HL-60 (cell line): Measurements from ENCODE around the gene BHLHE41.

ENCODE experiments used
- DNase-seq, 2 experiments: peaks; one replicate each; pipeline ENCODE4 v3.0.0-alpha.2; 2010 to 2020; ENCODE audit warnings: low read depth in 1 of 2, low spot score in 1 of 2
- H3K27ac ChIP-seq: fragments of 250-450 bp; sonication (Bioruptor Pico); replicated peaks from 2 replicates; pipeline ENCODE4 v1.5.1; 2020; ENCODE audit warnings: mild to moderate bottlenecking, moderate library complexity
- H3K27me3 ChIP-seq: fragments of 250-450 bp; sonication (Bioruptor Pico); 2 replicates; pipeline ENCODE4 v1.5.1; 2021; ENCODE audit warnings: mild to moderate bottlenecking, moderate library complexity; ENCODE audit not compliant: insufficient read depth, poor library complexity, severe bottlenecking
- H3K4me3 ChIP-seq: replicated peaks from 2 replicates; pipeline ENCODE4 v1.5.1; 2011; ENCODE audit warnings: mild to moderate bottlenecking, control low read depth, low read length; ENCODE audit not compliant: insufficient read depth
- CTCF ChIP-seq: IDR thresholded peaks from one replicate; pipeline ENCODE4 v1.5.1; 2011; ENCODE audit warnings: low read length, control low read depth, inconsistent platforms; ENCODE audit not compliant: insufficient read depth
- GABPA ChIP-seq: IDR thresholded peaks from 2 replicates; pipeline ENCODE4 v1.6.1; 2012; ENCODE audit warnings: low read depth
- POLR2AphosphoS5 ChIP-seq: IDR thresholded peaks from 2 replicates; pipeline ENCODE4 v1.6.1; 2012; ENCODE audit warnings: low read depth
- SPI1 ChIP-seq: IDR thresholded peaks from 2 replicates; pipeline ENCODE4 v1.6.1; 2012; ENCODE audit warnings: low read depth, mild to moderate bottlenecking, borderline replicate concordance
- TF ChIP-seq, protein P1 (sequence below): IDR thresholded peaks from 2 replicates; pipeline ENCODE4 v1.6.1; 2012; ENCODE audit warnings: low read depth; ENCODE audit not compliant: insufficient replicate concordance

The BHLHE41 gene

DNA sequence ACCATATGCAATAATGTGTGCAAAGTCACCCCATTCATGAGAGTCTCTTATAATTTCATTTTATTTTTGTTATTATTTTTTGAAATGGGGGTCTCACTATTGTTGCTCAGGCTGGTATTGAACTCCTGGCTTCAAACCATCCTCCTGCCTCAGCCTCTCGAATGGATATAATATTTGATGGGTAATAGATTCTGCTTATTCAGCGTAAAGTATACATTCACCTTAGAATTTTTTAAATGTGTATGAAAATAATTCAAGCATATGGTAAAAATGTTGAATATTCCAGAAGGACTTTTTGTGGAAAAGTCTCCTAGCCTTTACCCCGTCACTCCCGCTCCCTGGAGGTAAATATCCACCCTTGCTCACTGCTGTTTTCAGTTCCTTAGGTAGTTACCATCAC lies 47.2 kb upstream of the BHLHE41 start:
- Histone ChIP-seq H3K27me3 (no peaks in the 10 kb centered on the region), H3K27ac (no peak overlapping the region), H3K4me3 (no peak overlapping the region)
- DNase-seq = no peak
- TF ChIP-seq CTCF (no peak), SPI1 (no peak), POLR2AphosphoS5 (no peak), GABPA (no peak)
- TF ChIP-seq, protein P1, sequence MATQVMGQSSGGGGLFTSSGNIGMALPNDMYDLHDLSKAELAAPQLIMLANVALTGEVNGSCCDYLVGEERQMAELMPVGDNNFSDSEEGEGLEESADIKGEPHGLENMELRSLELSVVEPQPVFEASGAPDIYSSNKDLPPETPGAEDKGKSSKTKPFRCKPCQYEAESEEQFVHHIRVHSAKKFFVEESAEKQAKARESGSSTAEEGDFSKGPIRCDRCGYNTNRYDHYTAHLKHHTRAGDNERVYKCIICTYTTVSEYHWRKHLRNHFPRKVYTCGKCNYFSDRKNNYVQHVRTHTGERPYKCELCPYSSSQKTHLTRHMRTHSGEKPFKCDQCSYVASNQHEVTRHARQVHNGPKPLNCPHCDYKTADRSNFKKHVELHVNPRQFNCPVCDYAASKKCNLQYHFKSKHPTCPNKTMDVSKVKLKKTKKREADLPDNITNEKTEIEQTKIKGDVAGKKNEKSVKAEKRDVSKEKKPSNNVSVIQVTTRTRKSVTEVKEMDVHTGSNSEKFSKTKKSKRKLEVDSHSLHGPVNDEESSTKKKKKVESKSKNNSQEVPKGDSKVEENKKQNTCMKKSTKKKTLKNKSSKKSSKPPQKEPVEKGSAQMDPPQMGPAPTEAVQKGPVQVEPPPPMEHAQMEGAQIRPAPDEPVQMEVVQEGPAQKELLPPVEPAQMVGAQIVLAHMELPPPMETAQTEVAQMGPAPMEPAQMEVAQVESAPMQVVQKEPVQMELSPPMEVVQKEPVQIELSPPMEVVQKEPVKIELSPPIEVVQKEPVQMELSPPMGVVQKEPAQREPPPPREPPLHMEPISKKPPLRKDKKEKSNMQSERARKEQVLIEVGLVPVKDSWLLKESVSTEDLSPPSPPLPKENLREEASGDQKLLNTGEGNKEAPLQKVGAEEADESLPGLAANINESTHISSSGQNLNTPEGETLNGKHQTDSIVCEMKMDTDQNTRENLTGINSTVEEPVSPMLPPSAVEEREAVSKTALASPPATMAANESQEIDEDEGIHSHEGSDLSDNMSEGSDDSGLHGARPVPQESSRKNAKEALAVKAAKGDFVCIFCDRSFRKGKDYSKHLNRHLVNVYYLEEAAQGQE = no peak

DNA sequence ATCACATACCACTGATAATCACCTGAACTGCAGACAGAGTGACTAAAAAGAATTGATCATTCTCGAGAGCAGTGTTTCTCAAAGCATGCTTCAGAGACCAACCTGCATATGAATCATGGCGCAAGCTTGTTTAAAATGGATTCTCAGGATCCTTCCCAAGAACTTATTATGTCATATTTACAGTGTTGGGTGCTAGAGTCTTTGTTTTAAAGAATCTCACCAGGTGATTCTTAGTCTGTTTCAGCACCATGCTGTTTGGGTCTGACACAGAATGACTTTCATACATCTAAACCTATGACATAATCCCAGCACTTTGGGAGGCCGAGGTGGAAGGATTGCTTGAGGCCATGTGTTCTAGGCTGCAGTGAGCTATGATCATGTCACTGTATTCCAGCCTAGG lies 39.3 kb upstream of the BHLHE41 start:
- Histone ChIP-seq H3K4me3 (no peak overlapping the region), H3K27ac (no peak overlapping the region), H3K27me3 (no peaks in the 10 kb centered on the region)
- TF ChIP-seq SPI1 (no peak), POLR2AphosphoS5 (no peak), CTCF (no peak), GABPA (no peak)
- TF ChIP-seq, protein P1 = no peak
- no peak for DNase-seq

DNA sequence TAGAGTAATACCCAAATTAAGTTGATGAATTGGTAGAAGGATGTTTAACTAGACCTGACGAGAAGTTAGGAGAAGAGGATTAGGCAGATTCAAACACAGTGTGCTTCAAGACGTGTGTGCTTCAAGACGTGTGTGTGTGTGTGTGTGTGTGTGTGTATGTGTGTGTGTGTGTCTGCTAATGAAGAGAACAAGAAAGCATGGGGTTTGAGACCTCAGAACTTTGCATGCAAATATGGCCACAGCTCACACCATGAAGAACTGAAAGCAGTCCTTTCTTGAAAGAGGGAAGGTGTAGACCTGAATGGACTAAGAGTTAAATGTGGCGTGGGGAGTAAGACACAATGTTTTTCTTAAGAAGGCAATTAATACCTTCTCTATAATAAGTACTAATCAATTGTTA lies 38.1 kb upstream of the BHLHE41 start:
- Histone ChIP-seq H3K27ac (no peak overlapping the region), H3K4me3 (no peak overlapping the region), H3K27me3 (no peaks in the 10 kb centered on the region)
- TF ChIP-seq SPI1 (no peak), CTCF (no peak), GABPA (no peak), POLR2AphosphoS5 (no peak)
- TF ChIP-seq, protein P1 = no peak
- DNase-seq = no peak
